H1 (cell line): ENCODE data around the gene ELL. TPM values are rescaled to one million over a fixed set of nuclear protein-coding genes. Genes with fewer than 3 reads are reported as not detected.
A peak's percentile ranks its signal among the peaks of the same experiment; 100 is the strongest.

Source experiments
- CTCF ChIA-PET: fragments of 300-600 bp; sonication (Branson Sonifier 250); formaldehyde crosslinking; loops from one replicate; lab custom pipeline; 2021; ENCODE audit not compliant: partially characterized antibody; lab: Charles Lee
- POLR2A ChIA-PET: fragments of 300-600 bp; sonication (Branson Sonifier 250); formaldehyde crosslinking; loops from one replicate; lab custom pipeline; 2021; ENCODE audit warnings: inconsistent platforms; ENCODE audit not compliant: partially characterized antibody; lab: Charles Lee
- DNase-seq, 2 experiments: peaks; one replicate each; pipeline versions ENCODE4 v3.0.0 to v3.0.0-alpha.2; 2010 to 2022; ENCODE audit warnings: low spot score in 2 of 2, low read depth in 1 of 2, mixed read lengths in 1 of 2
- FAIRE-seq: peaks from 2 replicates; lab custom pipeline; 2011; peaks lifted over from hg19 to GRCh38; lab: Jason Lieb, UNC
- H2AFZ ChIP-seq: 2 replicates; pipeline ENCODE4 v1.8.1; 2012; ENCODE audit warnings: low read length, inconsistent platforms
- H2AK5ac ChIP-seq: 2 replicates; pipeline ENCODE4 v1.6.1; 2013; ENCODE audit warnings: low read depth, low read length
- H2BK120ac ChIP-seq: replicated peaks from 2 replicates; pipeline ENCODE3; 2013; ENCODE audit warnings: low read depth, low read length, inconsistent platforms
- H2BK12ac ChIP-seq: 2 replicates; pipeline ENCODE4 v1.6.1; 2013; ENCODE audit warnings: low read depth, low read length
- H2BK15ac ChIP-seq: 2 replicates; pipeline ENCODE4 v1.6.1; 2013; ENCODE audit warnings: low read length
- H2BK20ac ChIP-seq: 2 replicates; pipeline ENCODE4 v1.6.1; 2013; ENCODE audit warnings: low read length
- H2BK5ac ChIP-seq: 2 replicates; pipeline ENCODE4 v1.6.1; 2013; ENCODE audit warnings: low read depth, low read length
- H3K14ac ChIP-seq: 2 replicates; pipeline ENCODE4 v1.6.1; 2013; ENCODE audit warnings: inconsistent platforms; ENCODE audit not compliant: insufficient read length
- H3K18ac ChIP-seq: 2 replicates; pipeline ENCODE4 v1.6.1; 2013; ENCODE audit warnings: low read length; ENCODE audit errors: extremely low read depth
- H3K23ac ChIP-seq: 2 replicates; pipeline ENCODE4 v1.6.1; 2013; ENCODE audit warnings: inconsistent platforms; ENCODE audit not compliant: insufficient read length
- H3K23me2 ChIP-seq: 2 replicates; pipeline ENCODE4 v1.6.1; 2013; ENCODE audit warnings: low read depth, low read length
- H3K27ac ChIP-seq: 2 replicates; pipeline ENCODE4 v1.6.1; 2011; ENCODE audit warnings: low read depth, low read length, inconsistent platforms
- H3K27me3 ChIP-seq, 4 experiments: replicated peaks in 1 of 4; 1 replicate in 1 of 4; 2 replicates in 3 of 4; pipeline versions ENCODE4 v1.6.1 to v1.8.1; 2011 to 2013; ENCODE audit warnings: low read length in 3 of 4, mild to moderate bottlenecking in 3 of 4, inconsistent platforms in 2 of 4, mixed read lengths in 2 of 4, moderate library complexity in 1 of 4; ENCODE audit not compliant: control insufficient read depth in 3 of 4, insufficient read depth in 3 of 4; ENCODE audit errors: extremely low read depth in 1 of 4
- H3K36me3 ChIP-seq, 4 experiments: 2 replicates each; pipeline versions ENCODE4 v1.6.1 to v1.8.1; 2011 to 2013; ENCODE audit warnings: mild to moderate bottlenecking in 4 of 4, low read length in 3 of 4, moderate library complexity in 2 of 4, control low read depth in 1 of 4, inconsistent platforms in 1 of 4; ENCODE audit not compliant: insufficient read depth in 4 of 4, control insufficient read depth in 2 of 4
- H3K4ac ChIP-seq: replicated peaks from 2 replicates; pipeline ENCODE3; 2013; ENCODE audit warnings: low read length, low read depth, mixed read lengths, inconsistent platforms; ENCODE audit not compliant: insufficient read length
- H3K4me1 ChIP-seq, 4 experiments: replicated peaks in 1 of 4; 1 replicate in 1 of 4; 2 replicates in 3 of 4; pipeline versions ENCODE4 v1.6.1 to v1.8.1; 2011 to 2013; ENCODE audit warnings: low read length in 3 of 4, inconsistent platforms in 2 of 4, mixed read lengths in 1 of 4; ENCODE audit not compliant: insufficient read depth in 4 of 4, control insufficient read depth in 3 of 4
- H3K4me2 ChIP-seq, 2 experiments: 2 replicates each; pipeline versions ENCODE4 v1.6.1 to v1.8.1; 2011 to 2013; ENCODE audit warnings: low read depth in 2 of 2, low read length in 2 of 2, control low read depth in 1 of 2, inconsistent platforms in 1 of 2, mild to moderate bottlenecking in 1 of 2; ENCODE audit not compliant: insufficient read depth in 1 of 2
- H3K4me3 ChIP-seq, 4 experiments: fragments of 200-600, 300-600 bp in 1 of 4; sonication (generic), shearing (Covaris generic), sonication (Bioruptor Twin) in 1 of 4; 2 replicates each; pipeline versions ENCODE4 v1.5.1 to v1.8.1; 2011 to 2016; ENCODE audit warnings: low read length in 4 of 4, low read depth in 3 of 4, control low read depth in 2 of 4, inconsistent platforms in 2 of 4, mild to moderate bottlenecking in 2 of 4, mixed read lengths in 1 of 4, moderate library complexity in 1 of 4; ENCODE audit not compliant: insufficient read depth in 2 of 4; ENCODE audit errors: extremely low read depth in 1 of 4
- H3K56ac ChIP-seq: replicated peaks from 2 replicates; pipeline ENCODE3; 2013; ENCODE audit warnings: low read depth, mild to moderate bottlenecking, mixed read lengths, low read length, inconsistent platforms; ENCODE audit not compliant: insufficient read length
- H3K79me1 ChIP-seq: 2 replicates; pipeline ENCODE4 v1.6.1; 2013; ENCODE audit warnings: low read depth, low read length, control low read depth
- H3K79me2 ChIP-seq, 2 experiments: 2 replicates each; pipeline versions ENCODE4 v1.6.1 to v1.8.1; 2012 to 2013; ENCODE audit warnings: low read length in 2 of 2, mild to moderate bottlenecking in 2 of 2, inconsistent platforms in 1 of 2; ENCODE audit not compliant: insufficient read depth in 2 of 2, control insufficient read depth in 1 of 2
- H3K9ac ChIP-seq, 4 experiments: replicated peaks in 1 of 4; 1 replicate in 1 of 4; 2 replicates in 3 of 4; pipeline versions ENCODE4 v1.6.1 to v1.8.1; 2011 to 2013; ENCODE audit warnings: low read depth in 3 of 4, low read length in 3 of 4, control low read depth in 2 of 4, mild to moderate bottlenecking in 2 of 4, moderate library complexity in 2 of 4, inconsistent platforms in 1 of 4; ENCODE audit errors: extremely low read depth in 1 of 4
- H3K9me3 ChIP-seq, 2 experiments: 2 replicates each; pipeline versions ENCODE4 v1.6.1 to v1.8.1; 2012 to 2013; ENCODE audit warnings: mild to moderate bottlenecking in 2 of 2, moderate library complexity in 2 of 2, control low read depth in 1 of 2, inconsistent platforms in 1 of 2, low read depth in 1 of 2, low read length in 1 of 2, mixed read lengths in 1 of 2; ENCODE audit not compliant: insufficient read depth in 2 of 2
- H4K20me1 ChIP-seq, 2 experiments: replicated peaks in 1 of 2; 2 replicates each; pipeline versions ENCODE3 to v1.8.1; 2011 to 2013; ENCODE audit warnings: inconsistent platforms in 2 of 2, low read length in 2 of 2, mild to moderate bottlenecking in 1 of 2; ENCODE audit not compliant: insufficient read depth in 2 of 2, control insufficient read depth in 1 of 2
- H4K5ac ChIP-seq: 2 replicates; pipeline ENCODE4 v1.6.1; 2013; ENCODE audit warnings: low read length, low read depth, mixed read lengths, inconsistent platforms; ENCODE audit not compliant: insufficient read length
- H4K8ac ChIP-seq: 2 replicates; pipeline ENCODE4 v1.8.0; 2013; ENCODE audit warnings: mild to moderate bottlenecking, moderate library complexity, low read length, inconsistent platforms; ENCODE audit not compliant: insufficient read depth; ENCODE audit errors: extremely low read depth
- H4K91ac ChIP-seq: replicated peaks from 2 replicates; pipeline ENCODE3; 2013; ENCODE audit warnings: low read length, mixed read lengths, inconsistent platforms; ENCODE audit not compliant: insufficient read length
- BACH1 ChIP-seq: IDR thresholded peaks from 2 replicates; pipeline ENCODE4 v1.6.1; 2012; ENCODE audit warnings: low read length, improper control_type of control experiment
- WGBS, 2 experiments: shearing (Covaris generic) in 1 of 2; methylation state at CpG; one replicate each; pipeline versions ENCODE4 v1.1.6 to v1.1.7; 2013 to 2015; ENCODE audit warnings: low lambda C conversion rate in 2 of 2, mixed read lengths in 2 of 2, inconsistent platforms in 1 of 2, low coverage in 1 of 2, missing lambda C conversion rate in 1 of 2; ENCODE audit not compliant: insufficient replicate concordance in 2 of 2, insufficient coverage in 1 of 2, insufficient read length in 1 of 2; ENCODE audit errors: extremely low coverage in 1 of 2, missing lambda C conversion rate in 1 of 2; 5-methylcytosine and 5-hydroxymethylcytosine counted together
- polyA plus RNA-seq, 7 experiments: library from polyadenylated mRNA; depleted of rRNA in 3 of 7; stranded (reverse) in 5 of 7; unstranded in 2 of 7; fragments of >200 nt in 5 of 7; fragments of 200-250 nt in 2 of 7; gene quantifications; 1 replicate in 5 of 7; 2 replicates in 1 of 7; 4 replicates in 1 of 7; pipeline versions ENCODE4 v1.2.1 to v1.2.3, GENCODE V29; 2011 to 2013; ENCODE audit warnings: missing spikeins in 2 of 7, mixed read lengths in 2 of 7
- total RNA-seq: library from RNA; stranded (reverse); fragmentation: NEBNext Ultra II Directional; extraction: Animal tissue kit (Norgen Biotek cat#: 25700); gene quantifications from 2 replicates; pipeline ENCODE4 v1.2.1, GENCODE V29; 2021

The ELL gene
- total and polyA plus RNA-seq, 2 of the 8 experiments (the other 6 are each of a cell fraction or from before 2014, with no cell fraction given), result 5.2 to 10.5 TPM

- Histone ChIP-seq H3K18ac (no peak overlapping the region; the same call in 1 of the 2 replicates), H3K27me3 (peaks cover 0 to 12% (median 7%) of the 10 kb centered on the region in 4 experiments; a peak in 5 of 7 replicates), H3K4me1 (peaks cover 0 to 30% (median 16%) of the 10 kb centered on the region in 4 experiments; a peak in 6 of 7 replicates), H2BK120ac (peak overlapping the region; percentile 43), H2AK5ac (no peak overlapping the region), H3K4ac (no peak overlapping the region), H2BK20ac (no peak overlapping the region), H2BK5ac (no peak overlapping the region), H3K14ac (no peak overlapping the region), H4K20me1 (peaks cover 4 to 17% of the 10 kb centered on the region in 2 experiments), H4K5ac (no peak overlapping the region), H3K9ac (no peak overlapping the region), H3K36me3 (no peaks in the 10 kb centered on the region), H3K4me3 (peak overlapping the region in 1 of 4 experiments; percentile 3; a peak in 1 of 8 replicates), H3K79me1 (peaks cover 3% of the 10 kb centered on the region; the same call in 1 of the 2 replicates), H3K56ac (no peak overlapping the region), H3K23me2 (peaks cover 7% of the 10 kb centered on the region; the same call in 1 of the 2 replicates), H4K91ac (no peak overlapping the region), H2AFZ (no peak overlapping the region), H3K27ac (no peak overlapping the region), H2BK15ac (no peak overlapping the region; the same call in 1 of the 2 replicates), H3K9me3 (no peaks in the 10 kb centered on the region), H3K23ac (no peak overlapping the region), H2BK12ac (no peak overlapping the region), H3K4me2 (peak overlapping the region in 1 of 2 experiments; percentile 16; a peak in 3 of 4 replicates), H3K79me2 (peaks cover 0 to 4% of the 10 kb centered on the region in 2 experiments; a peak in 1 of 4 replicates), H4K8ac (no peak overlapping the region; the same call in 1 of the 2 replicates)
- DNase-seq (no peak), FAIRE-seq (no peak)
- WGBS, 2 experiments, result 66% methylated on average over 17 of the region's 22 CpGs; no CpG with 5 or more reads in 1 of the 2 experiments
- ChIA-PET CTCF (interaction anchor here (1.0 to 4.1 kb wide), 7 partner anchors 14 to 153 kb away, joined by 3 to 30 read pairs (median 5); no protein-coding TSS in a partner anchor), POLR2A (interaction anchor here (1.0 to 3.8 kb wide), 2 partner anchors 10 to 143 kb away, joined by 3 to 27 read pairs; partner anchors contain the start of gene JUND)
- TF ChIP-seq BACH1, result no peak
Observed at GRCh38 chr19:18424122-18424889, 97.6 kb downstream of the ELL start.
